Measurements from ENCODE around the gene FRMD5. TPM values are rescaled to one million over a fixed set of nuclear protein-coding genes. Genes with fewer than 3 reads are reported as not detected.
"Not testable (repeated sequence)": the region's sequence is repeated elsewhere in the genome, so short reads cannot be mapped to it uniquely, and the experiment has no call there.

Gene FRMD5
- total RNA-seq, 1 experiment from 2014 or later: 5.8 TPM

DNA sequence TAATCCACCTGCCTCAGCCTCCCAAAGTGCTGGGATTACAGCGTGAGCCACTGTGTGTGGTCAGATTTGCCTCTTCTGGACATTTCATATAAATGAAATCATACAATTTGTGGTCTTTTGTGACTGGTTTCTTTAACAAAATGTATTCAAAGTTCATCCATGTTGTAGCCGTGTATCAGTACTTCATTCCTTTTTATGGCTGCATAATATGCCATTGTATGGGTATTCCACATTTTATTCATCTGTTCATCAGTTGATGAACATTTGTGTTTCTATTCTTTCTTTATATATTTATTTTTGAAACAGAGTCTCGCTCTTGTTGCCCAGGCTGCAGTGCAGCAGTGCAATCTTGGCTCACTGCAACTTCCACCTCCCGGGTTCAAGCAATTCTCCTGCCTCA lies 342.5 kb downstream of the FRMD5 start:
- no peak for DNase-seq (ENCODE audit: low spot score)

DNA sequence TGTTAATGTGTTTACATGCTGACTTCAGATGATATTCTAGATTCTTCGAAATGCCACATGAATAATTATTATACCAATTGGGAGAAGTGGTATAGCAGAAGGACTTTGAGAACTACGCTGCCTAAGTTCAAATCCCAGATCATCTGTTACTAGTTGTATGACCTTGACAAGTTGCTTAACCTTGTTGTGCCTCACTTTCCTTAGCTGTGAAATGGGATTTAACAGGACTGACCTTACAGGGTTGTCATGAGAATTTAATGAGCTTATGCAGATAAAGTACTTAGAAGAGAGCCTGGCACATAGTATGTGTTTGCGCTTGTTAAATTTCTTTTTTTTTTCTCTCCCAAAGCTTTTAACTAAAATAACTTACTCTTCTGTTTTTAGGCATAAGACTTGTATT lies 343.8 kb downstream of the FRMD5 start:
- no peak for DNase-seq (ENCODE audit: low spot score)

DNA sequence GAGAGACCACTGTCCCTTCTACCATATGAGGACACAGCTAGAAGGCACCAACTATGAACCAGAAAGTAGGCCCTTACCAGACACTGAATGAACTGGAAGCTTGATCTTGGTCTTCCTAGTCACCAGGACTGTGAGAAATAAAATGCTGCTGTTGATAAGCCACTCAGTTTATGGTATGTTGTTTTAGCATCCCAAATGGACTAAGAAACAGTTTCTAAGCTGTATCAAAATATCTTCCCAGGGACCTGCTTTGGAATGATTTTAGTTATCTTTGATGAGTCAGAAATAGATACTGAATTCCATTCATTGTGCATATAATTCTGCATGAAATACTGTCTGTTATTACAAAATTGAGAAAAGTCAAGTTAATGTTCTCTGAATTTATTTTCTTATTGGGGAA lies 349.6 kb downstream of the FRMD5 start:
- DNase-seq (ENCODE audit: low spot score): no peak

DNA sequence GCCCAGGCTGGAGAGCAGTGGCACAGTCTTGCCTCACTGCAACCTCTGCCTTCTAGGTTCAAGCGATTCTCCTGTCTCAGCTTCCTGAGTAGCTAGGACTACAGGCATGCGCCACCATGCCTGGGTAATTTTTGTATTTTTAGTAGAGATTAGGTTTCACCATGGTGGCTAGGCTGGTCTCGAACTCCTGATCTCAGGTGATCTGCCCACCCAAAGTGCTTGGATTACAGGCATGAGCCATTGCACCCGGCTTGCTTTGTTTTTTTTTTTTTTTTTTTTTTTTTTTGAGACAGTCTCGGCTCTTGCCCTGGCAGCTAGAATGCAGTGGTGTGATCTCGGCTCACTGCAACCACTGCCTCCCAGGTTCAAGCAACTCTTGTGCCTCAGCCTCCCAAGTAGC lies 362.6 kb downstream of the FRMD5 start:
- not testable (repeated sequence) for DNase-seq (ENCODE audit: low spot score)

DNA sequence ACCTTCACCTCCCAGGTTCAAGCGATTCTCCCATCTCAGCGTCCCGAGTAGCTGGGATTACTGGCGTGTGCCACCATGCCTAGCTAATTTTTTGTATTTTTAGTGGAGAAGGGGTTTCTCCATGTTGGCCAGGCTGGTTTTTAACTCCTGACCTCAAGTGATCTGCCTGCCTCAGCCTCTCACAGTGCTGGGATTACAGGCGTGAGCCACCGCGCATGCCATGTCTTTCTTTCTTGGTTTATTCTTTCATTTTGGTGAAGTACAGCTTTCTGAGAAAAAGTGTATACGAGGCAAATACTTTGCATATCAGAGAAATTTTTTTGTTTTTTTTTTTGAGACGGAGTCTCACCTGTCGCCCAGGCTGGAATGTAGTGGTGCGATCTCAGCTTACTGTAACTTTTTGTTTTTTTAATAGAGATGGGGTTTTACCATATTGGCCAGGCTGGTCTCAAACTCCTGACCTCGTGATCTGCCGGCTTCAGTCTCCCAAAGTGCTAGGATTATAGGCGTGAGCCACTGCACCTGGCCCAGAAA lies 363.5 kb downstream of the FRMD5 start:
- not testable (repeated sequence) for DNase-seq (ENCODE audit: low spot score)

DNA sequence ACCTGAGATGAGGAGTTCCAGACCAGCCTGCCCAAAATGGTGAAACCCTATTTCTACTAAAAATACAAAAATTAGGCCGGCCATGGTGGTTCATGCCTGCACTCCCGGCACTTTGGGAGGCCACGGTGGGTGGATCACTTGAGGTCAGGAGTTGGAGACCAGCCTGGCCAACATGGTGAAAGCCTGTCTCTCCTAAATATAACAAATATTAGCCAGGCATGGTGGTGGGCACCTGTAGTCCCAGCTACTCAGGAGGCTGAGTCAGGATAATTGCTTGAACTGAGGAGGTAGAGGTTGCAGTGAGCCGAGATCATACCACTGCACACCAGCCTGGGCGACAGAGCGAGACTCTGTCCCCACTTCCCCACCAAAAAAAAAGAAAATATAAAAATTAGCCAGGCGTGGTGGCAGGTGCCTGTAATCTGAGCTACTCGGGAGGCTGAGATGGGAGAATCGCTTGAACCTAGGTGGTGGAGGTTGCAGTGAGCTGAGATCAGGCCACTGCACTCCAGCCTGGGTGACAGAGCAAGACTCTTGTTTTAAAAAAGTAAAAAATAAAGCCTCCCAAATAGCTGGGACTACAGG lies 364.3 kb downstream of the FRMD5 start:
- DNase-seq (ENCODE audit: low spot score): not testable (repeated sequence)

DNA sequence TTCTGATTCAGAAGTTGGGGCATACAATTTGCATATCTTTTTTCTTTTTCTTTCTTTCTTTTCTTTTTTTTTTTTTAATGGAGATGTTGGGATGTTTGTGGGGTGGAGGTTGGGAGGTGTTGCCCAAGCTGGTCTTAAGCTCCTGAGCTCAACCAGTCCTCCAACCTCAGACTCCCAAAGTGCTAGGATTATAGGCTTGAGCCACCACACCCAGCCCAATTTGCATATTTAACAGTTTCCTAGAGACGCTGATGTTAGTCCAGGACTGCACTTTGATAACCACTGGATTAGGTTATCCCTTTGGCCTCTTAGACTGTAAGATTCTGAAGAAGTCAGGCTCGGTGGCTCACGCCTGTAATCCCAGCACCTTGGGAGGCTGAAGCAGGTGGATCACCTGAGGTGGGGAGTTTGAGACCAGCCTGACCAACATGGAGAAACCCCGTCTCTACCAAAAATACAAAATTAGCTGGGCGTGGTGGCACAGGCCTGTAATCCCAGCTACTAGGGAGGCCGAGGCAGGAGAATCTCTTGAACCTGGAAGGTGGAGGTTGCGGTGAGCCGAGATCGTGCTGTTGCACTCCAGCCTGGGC lies 365.0 kb downstream of the FRMD5 start:
- DNase-seq (ENCODE audit: low spot score): not testable (repeated sequence)

DNA sequence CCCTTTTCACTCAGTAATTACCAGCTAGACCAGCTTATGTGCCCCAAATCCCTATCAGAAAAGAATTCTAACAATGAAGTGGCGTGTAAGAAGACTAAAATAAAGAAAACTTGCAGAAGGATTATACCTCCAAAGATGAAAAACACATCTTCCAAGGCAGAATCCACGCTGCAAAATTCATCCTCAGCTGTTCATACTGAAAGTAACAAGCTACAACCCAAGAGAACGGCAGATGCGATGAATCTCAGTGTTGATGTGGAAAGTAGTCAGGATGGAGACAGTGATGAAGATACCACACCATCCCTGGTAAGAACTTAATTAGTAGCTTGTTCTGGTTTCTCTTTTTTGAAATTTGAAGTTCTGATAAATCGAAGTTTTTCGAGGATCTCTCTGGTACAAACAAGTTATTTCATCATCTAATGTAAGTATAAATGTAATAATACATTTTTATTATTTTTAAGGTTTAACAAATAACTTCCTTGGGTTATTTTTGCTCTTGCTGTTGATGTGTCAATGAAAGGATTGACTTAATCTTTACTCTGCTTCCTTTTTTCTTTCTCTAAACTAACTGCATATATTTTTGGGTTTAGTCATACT lies 366.9 kb downstream of the FRMD5 start:
- DNase-seq (ENCODE audit: low spot score): no peak

DNA sequence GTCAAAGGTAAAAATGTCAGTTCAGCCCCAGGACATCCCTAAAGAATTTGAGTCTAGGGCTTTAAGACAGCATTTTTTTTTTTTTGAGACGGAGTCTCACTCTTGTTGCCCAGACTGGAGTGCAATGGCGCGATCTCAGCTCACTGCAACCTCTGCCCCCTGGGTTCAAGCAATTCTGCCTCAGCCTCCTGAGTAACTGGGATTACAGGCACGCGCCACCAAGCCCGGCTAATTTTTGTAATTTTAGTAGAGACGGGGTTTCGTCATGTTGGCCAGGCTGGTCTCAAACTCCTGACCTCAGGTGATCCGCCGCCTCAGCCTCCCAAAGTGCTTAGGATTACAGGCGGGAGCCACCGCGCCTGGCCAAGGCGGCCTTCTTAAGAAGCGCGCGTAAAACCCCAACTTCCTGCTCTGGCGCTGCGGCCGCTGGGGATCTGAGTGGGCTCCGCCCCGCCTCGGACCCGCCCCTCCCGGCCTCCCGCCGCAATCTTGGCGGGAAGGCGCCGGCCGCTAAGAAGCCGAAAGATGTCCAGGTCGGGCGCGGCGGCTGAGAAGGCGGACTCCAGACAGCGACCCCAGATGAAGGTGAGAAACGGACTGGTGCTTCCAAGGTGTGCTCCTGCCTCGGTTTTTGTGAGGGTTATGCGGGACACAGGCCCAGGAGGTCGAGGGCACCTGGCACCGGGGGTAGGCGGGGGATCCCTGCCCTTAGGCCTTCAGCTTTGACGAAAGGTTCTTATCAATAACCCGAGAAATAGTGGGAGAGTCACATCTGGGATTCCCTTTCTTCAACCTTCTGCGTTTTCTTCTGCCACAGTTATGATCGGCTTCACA lies 368.3 kb downstream of the FRMD5 start, which contains the start of gene WDR76:
WDR76 (plus strand) TSS at position 495 of the 834 bp plus-strand sequence; CDS start at position 526, 31 bp downstream.
- peak; percentile 94 for DNase-seq (ENCODE audit: low spot score)

DNA sequence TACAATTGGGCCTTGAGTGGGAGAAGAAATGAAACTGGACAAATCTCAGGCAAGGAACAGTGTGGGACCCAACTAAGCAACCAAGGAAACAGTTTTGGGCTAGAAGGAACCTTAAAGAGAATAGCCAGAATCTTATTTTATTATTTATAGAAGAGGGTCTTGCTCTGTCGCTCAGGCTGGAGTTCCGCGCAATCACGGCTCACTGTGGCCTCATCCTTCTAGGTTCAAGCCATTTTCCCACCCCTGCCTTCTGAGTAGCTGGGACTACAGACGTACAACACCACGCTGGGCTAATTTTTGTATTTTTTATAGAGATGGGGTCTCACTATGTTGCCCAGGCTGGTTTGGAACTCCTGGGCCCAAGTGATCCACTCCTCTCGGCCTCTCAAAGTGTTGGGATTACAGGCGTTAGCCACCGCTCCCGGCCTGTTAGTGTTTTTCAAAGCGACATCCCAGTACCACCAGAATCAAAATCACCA lies 369.0 kb downstream of the FRMD5 start:
- no peak for DNase-seq (ENCODE audit: low spot score)

DNA sequence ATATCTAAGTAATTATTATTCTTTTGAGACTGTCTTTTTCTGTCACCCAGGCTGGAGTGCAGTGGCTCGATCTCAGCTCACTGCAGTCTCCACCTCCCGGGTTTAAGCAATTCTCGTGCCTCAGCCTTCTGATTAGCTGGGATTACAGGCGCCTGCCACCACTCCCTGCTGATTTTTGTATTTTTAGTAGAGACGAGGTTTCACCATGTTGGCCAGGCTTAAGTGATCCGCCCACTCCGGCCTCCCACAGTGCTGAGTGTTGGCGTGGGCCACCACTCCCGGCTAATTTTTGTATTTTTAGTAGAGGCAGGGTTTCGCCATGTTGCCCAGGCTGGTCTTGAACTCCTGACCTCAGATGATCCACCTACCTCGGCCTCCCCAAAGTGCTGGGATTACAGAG lies 369.8 kb downstream of the FRMD5 start:
- not testable (repeated sequence) for DNase-seq (ENCODE audit: low spot score)

DNA sequence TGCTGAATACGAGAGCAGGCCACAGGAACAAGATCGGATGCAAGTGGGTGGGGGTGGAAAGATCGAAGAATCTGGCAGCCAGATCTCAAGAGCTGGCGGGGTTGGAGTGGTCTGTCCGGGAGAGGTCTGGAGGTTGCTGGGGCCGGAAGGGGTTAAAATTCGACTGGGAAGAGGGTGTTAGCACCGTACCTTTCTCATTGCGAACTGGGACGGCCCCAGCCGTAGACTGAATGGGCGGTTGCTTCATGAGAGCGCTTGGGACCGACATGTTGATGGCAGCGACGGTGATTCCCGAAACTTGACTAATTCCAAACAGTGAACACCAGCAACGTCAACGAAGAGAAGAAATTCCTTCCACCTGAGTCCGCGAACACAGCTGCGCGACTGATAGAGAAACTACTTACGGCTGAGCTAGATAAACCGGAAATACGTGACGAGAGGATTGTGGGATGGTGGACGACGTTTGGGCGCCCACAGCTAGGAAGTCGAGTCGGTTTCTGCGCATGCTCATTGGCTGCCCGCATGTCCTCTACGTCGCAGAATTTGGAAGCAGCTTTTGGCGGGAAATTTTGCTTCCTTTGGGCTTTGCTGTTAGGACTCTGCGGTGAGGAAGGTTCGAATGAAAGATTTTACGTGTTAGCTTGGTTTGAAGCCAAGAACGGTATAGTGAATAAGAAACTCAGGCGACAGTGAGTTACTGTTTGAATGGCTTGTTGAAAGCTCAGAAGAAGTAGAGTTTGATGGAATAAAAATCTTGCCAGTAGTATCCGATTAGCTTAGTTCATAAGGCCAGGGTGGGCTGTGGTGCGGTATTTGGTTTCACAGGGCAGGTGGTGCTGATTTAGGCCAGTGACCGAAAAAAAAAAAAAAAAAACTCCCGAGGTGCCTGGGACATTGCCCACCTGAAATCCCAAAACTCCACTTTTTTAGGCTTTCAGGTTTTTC lies 370.5 kb downstream of the FRMD5 start, which contains the start of gene MFAP1:
MFAP1 (minus strand) TSS at position 389 of the 945 bp plus-strand sequence; CDS start at position 268, 121 bp downstream.
- DNase-seq (ENCODE audit: low spot score): peak; percentile 98

DNA sequence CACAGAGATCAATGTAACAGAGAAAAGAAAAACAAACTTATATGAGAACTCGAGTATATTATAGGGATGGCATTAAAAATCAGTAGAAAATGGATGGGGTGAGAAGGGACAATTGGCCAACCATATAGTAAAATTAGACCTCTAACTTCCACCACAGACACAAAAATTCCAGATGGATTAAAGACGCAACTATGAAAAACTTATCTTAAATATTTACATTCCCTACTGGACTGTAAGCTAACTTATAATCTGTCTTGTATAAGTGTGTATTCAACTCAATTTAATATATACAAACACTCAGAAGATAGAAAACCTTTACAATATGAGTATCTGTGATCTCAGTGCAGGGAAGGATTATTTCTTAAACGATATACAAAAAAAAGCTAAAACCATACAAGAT lies 373.6 kb downstream of the FRMD5 start:
- no peak for DNase-seq (ENCODE audit: low spot score)

Small RNA genes lying within 50 kb of the gene (small RNA-seq; reads per million reads assigned to genes)
- gene RF00019: not detected

Other genes with a start within 250 kb of the FRMD5 start
- gene GOLM2, start 93.4 kb upstream of the FRMD5 start, total RNA-seq (2014; rRNA removed; shearing (Covaris generic)): 82.1 and 82.8 TPM in 2 replicates
- gene CTDSPL2, start 232.4 kb upstream of the FRMD5 start, total RNA-seq (2014; rRNA removed; shearing (Covaris generic)): 69.8 and 76.1 TPM in 2 replicates